CD4-positive, alpha-beta T cell treated with Interferon gamma for 1 hour (primary cell): Measurements from ENCODE around the gene AMFR.

Experiments used
- DNase-seq: peaks from one replicate; pipeline ENCODE4 v3.0.0-alpha.2; 2020

Gene AMFR

GRCh38 chr16:56425439-56425832 lies at the start of gene AMFR:
Gene AMFR (minus strand): TSS chr16:56425545. CDS start chr16:56425327, 218 bp downstream.
- DNase-seq: peak; percentile 77

GRCh38 chr16:56470666-56471065 lies 45.3 kb upstream of the AMFR start:
- DNase-seq: no peak

GRCh38 chr16:56470232-56470631 lies 44.9 kb upstream of the AMFR start:
- DNase-seq: no peak

- DNase-seq: no peak
Observed at GRCh38 chr16:56469748-56470147, 44.4 kb upstream of the AMFR start.

GRCh38 chr16:56468800-56469199 lies 43.5 kb upstream of the AMFR start:
- no peak for DNase-seq

GRCh38 chr16:56466344-56466743 lies 41.0 kb upstream of the AMFR start:
- no peak for DNase-seq

- DNase-seq: no peak
Observed at GRCh38 chr16:56463153-56463552, 37.8 kb upstream of the AMFR start.

GRCh38 chr16:56462064-56462796 lies 36.9 kb upstream of the AMFR start:
- DNase-seq: no peak

GRCh38 chr16:56460101-56460500 lies 34.8 kb upstream of the AMFR start:
- DNase-seq: no peak

- no peak for DNase-seq
Observed at GRCh38 chr16:56457927-56458470, 32.7 kb upstream of the AMFR start.

- no peak for DNase-seq
Observed at GRCh38 chr16:56451753-56452689, 26.7 kb upstream of the AMFR start.

GRCh38 chr16:56450986-56451752 lies 25.8 kb upstream of the AMFR start, which contains the start of the genes NUDT21 and OGFOD1:
Gene NUDT21 (minus strand): TSS chr16:56451332. CDS start chr16:56451202, 130 bp downstream.
Gene OGFOD1 (plus strand): TSS chr16:56451554. CDS start chr16:56451613, 59 bp downstream.
- DNase-seq: peak; percentile 94

- DNase-seq: no peak
Observed at GRCh38 chr16:56450275-56450985, 25.1 kb upstream of the AMFR start.

GRCh38 chr16:56448005-56448404 lies 22.7 kb upstream of the AMFR start:
- DNase-seq: no peak

- no peak for DNase-seq
Observed at GRCh38 chr16:56447286-56447685, 21.9 kb upstream of the AMFR start.

GRCh38 chr16:56438038-56438437 lies 12.7 kb upstream of the AMFR start:
- no peak for DNase-seq

- DNase-seq: no peak
Observed at GRCh38 chr16:56436258-56436657, 10.9 kb upstream of the AMFR start.

- no peak for DNase-seq
Observed at GRCh38 chr16:56428091-56428490, 2.7 kb upstream of the AMFR start.

GRCh38 chr16:56426585-56426984 lies 1.2 kb upstream of the AMFR start:
- DNase-seq: no peak

GRCh38 chr16:56424791-56425438 lies 430 bp downstream of the AMFR start:
- peak; percentile 14 for DNase-seq

GRCh38 chr16:56424404-56424764 lies 961 bp downstream of the AMFR start:
- no peak for DNase-seq
